AG20443 (cell line): ENCODE data around the gene SC5D.

Experiments
- DNase-seq: peaks from one replicate; pipeline ENCODE4 v3.0.0; 2012; ENCODE audit warnings: low spot score, mixed read lengths

SC5D gene

DNA sequence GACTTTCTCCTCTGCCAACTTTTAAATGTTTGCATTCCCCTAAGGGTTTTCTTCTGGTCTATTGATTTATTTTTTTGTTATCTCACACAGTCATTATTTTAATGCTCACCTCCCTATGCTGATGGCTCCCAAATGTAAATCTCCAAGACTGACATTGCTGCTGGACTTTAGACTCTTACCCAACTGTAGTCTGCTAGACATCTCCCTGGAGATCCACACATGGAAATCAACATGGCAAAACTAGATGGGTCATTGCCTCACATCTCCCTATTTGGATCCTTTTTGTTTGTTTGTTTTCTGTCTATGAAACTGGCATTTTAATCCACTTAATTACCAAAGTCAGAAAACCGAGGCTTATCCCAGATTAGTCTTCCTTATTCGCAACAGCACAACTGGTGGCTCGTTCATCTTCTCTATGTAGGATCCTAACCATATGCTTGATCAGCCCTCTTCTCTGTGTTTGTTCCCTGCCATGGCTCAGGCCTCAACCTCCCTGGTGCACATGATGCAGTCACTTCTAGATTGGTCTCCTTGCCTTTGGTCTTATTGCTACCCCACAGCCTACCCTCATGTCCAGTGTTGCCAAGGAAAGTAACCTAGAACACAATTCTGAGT lies 37.3 kb downstream of the SC5D start:
- no peak for DNase-seq

GRCh38 chr11:121330614-121331435 lies 38.3 kb downstream of the SC5D start:
- DNase-seq = no peak

- DNase-seq = no peak
Measured at GRCh38 chr11:121334973-121335710, 42.6 kb downstream of the SC5D start.

DNA sequence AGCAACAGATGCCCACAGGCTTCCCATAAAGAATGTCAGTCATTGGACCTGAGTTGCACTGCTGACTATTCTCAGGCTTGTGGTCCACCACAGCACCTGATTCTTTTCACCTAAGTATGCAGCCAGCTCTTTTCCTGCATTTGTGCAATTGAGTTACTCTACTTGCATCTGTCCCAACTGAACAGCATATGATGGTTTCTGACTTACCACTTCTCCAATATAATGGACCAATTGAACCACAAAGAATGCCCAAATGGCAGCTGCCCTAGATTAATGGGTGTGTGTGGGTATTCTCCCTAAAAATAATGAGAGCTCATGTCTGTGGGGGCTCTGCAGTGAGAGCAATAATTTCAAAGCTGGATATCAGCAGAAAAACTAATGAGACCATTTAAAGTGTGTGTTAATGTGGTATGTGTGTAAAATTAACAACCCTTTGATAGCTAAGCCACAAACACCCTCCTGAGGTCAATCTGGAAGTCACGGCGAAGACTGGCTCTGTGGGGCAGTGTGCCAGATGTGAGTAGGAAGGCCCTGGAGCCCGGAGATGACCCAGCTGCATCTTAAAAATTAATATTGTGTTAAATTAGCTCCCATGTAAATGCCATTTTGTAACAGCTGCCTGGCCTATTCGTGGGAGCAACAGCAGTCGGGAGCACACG lies 43.8 kb downstream of the SC5D start:
- DNase-seq = no peak

GRCh38 chr11:121337078-121337477 lies 44.5 kb downstream of the SC5D start:
- no peak for DNase-seq

GRCh38 chr11:121337740-121338272 lies 45.2 kb downstream of the SC5D start:
- DNase-seq = no peak

- no peak for DNase-seq
Measured at GRCh38 chr11:121338536-121338935, 46.0 kb downstream of the SC5D start.

DNA sequence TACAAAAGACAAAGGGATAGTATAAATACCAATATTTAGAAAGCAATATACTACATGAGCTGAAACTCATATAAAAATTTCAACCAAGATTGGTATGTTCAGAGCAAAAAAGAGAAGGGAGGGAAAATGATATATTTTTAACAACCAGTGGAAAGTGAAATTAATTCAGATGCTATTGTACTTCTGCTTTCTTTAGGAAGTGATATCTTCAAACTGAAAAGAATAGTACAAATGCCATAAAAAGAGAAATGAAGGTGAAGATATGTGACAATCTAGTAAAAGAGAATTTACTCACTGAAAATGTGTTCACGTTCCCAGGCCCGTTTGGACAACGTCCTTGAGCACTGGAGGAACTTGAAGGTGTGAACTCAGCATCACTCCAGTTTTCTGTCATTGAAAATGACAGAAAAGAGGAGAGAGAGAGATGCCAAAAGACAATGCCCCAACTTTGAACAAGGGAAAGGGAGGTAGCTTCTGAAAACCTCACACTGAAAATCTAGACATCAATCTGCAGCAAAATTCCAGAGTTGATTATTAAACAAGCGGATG lies 47.5 kb downstream of the SC5D start:
- no peak for DNase-seq

GRCh38 chr11:121341609-121342008 lies 49.0 kb downstream of the SC5D start:
- DNase-seq = no peak

- DNase-seq = no peak
Measured at GRCh38 chr11:121344824-121345223, 52.3 kb downstream of the SC5D start.

DNA sequence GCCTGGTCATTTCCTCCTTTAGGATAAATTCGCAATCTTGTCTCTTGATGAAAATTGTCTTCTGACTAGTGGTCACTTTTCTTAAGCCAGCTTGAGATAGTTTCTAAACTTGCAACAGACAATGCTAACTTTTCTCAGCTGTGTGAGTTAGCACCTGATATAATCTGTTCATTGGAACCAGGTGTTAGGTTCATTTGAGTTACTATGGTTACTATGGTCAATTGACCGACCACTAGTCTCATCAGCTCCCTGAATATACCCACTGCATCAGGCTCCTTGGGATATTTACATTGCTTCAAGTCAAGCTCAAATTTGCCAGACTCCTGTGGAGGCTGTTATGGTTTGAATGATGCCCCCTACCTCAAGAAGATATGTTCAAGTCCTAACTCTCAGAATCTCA lies 54.5 kb downstream of the SC5D start:
- DNase-seq = no peak

- DNase-seq = no peak
Measured at GRCh38 chr11:121347813-121348212, 55.2 kb downstream of the SC5D start.

DNA sequence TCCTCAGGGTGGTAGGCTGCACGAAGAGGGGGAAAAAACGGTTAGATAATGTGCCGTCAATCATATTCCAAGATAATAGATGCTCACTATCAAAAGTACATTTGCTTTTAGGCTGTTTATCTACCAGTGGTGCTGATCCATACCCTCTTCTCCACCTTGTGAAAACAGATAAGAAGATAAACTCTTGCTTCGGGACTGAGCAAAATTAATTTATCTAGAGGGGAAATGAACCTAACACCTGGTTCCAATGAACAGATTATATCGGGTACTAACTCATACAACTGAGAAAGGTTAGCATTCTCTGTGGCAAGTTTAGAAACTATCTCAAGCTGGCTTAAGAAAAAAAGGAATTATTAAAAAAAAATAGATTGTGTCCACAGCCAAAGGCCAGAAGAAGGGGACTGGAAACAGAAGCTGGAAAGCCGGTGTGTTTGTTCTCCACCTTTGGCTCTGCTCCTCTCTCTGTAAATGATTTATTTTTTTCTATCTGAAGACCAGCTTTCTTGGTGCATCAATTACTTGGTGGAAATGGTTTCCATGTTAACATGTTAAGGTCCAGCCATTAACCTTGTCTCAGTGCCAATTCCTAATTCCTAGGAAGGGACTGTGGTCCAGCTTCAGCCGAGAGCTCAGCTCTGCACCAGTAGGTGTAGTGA lies 55.8 kb downstream of the SC5D start:
- no peak for DNase-seq

- DNase-seq = no peak
Measured at GRCh38 chr11:121349790-121350189, 57.2 kb downstream of the SC5D start.

GRCh38 chr11:121350314-121351082 lies 57.9 kb downstream of the SC5D start:
- no peak for DNase-seq

DNA sequence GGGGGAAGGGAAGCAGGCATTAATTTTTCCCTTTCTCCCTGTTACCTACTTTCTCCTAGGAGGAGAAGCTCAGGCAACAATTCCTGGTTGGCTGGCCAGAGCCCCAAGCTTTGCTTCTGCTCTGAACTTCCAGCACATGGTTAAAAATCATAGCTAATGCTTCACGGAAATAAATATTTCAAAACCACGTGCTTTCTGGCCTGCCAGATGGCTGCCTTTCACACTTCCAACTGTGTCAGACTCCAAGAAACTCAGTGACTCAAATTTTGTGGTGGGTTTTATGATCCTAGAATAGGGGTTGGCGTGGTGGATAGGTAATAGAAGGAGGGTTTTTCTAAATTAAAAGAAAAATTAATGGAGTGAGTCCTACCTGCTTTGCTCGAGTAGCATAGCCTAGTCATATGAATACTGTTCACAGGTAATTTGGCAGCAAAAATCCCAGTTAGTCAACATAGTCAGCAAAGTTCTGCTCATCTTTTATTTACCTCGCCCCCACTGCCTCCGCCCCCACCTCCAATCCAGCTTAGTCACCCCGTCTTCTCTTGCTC lies 58.6 kb downstream of the SC5D start:
- DNase-seq = no peak

DNA sequence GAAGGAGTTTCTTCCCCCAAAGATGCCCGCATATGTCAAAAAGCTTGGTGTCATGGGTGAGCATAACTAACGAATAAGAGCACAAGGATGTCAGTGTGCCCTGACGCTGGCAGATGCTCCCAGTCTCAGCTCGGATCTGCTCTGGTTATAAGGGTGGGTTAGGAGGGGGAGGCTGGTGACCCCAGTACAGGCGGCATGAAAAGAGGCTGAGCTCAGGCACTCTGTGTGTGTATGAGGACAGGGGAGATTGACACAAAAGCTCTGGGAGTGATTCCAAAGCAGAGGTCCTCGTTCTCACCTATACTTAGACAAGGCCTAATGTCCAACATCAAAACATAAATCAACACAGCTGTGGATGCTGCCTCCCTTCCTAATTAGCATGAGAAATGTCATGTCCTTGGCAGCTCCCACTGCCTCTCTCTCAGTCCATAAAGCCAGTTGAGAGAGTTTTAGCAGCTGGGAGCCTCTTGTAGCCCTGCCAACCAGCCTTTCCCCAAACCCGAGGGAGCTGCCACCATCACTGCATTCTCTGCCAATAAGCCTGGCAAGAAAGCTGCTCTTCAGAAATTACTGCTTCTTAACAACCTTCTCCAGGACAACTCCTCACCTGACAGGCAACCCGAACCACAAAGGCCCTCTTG lies 59.8 kb downstream of the SC5D start:
- no peak for DNase-seq

DNA sequence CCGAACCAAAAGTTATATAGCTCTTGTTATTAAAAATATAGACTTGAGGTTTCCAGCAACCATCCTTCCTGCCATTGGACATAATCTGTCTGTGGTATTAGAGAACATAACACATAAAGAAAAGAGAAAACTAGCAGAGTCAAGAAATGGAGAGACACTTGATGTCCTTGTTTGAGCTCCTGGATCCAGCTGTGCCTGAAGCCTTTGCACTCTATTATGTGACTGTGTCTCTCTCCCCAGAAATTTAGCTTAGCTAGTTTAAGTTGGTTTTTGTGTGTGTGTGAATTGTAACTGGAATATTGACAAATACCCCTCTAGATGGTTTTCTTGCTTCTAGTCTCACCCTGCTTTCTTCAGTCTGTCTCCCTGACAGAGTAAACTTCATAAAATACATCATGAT lies 61.6 kb downstream of the SC5D start:
- DNase-seq = no peak

DNA sequence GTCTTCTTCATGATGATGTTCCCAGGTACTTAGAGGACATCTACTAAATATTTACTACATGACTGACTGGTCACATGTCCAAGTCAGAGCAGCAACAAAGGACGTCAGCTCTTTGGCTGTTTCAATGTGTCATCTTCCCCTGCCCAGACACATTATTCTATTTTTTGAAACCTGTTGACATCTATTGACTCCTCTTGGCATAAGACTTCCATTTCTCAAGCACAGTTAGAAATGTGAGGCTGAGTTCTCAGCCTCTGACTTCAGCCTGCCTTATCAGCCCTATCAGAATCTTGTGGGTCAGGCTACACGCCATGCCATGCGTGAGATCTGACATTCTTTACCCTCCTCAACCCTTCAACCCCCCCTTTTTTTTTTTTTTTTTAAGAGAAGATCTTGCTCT lies 63.8 kb downstream of the SC5D start:
- DNase-seq = no peak
